Pancreas (tissue), 10 donors: ENCODE results near the gene NAV2. TPM values are rescaled to one million over a fixed set of nuclear protein-coding genes. Genes with fewer than 3 reads are reported as not detected.

Source experiments
- ATAC-seq, 4 donors: fragments of 200-7000 bp; cut with Tn5 transposase; one replicate each; pipeline versions ENCODE4 v1.8.0 to v1.9.1; 2020; ENCODE audit warnings: mild to moderate bottlenecking in 4 of 4, moderate library complexity in 4 of 4
- DNase-seq, 6 donors: peaks; one replicate each; pipeline ENCODE4 v3.0.0-alpha.2; 2020
- FAIRE-seq: peaks from 2 replicates; lab custom pipeline; 2012; peaks lifted over from hg19 to GRCh38; lab: Jason Lieb, UNC
- H3K27ac ChIP-seq, 4 donors: fragments of 200-600 bp; sonication (generic); 1 replicate in 3 of 4; 2 replicates in 1 of 4; pipeline versions ENCODE4 v1.5.0 to v1.8.0; 2020
- H3K27me3 ChIP-seq, 4 donors: fragments of 200-600 bp; one replicate each; pipeline ENCODE4 v1.8.0; 2021
- H3K36me3 ChIP-seq, 3 donors: fragments of 200-600 bp; sonication (generic) in 1 of 3; one replicate each; pipeline versions ENCODE4 v1.5.0 to v1.8.0; 2020 to 2021
- H3K4me1 ChIP-seq, 3 donors: fragments of 200-600 bp; one replicate each; pipeline ENCODE4 v1.8.0; 2021
- H3K4me3 ChIP-seq, 4 donors: fragments of 200-600 bp; sonication (generic) in 2 of 4; one replicate each; pipeline versions ENCODE4 v1.5.0 to v1.8.0; 2020 to 2021
- H3K9me3 ChIP-seq, 4 donors: fragments of 200-600 bp; one replicate each; pipeline ENCODE4 v1.8.0; 2021
- CTCF ChIP-seq, 4 donors: fragments of 200-600 bp; sonication (generic) in 3 of 4; IDR thresholded peaks; one replicate each; pipeline versions ENCODE4 v1.5.0 to v1.8.0; 2021; ENCODE audit warnings: antibody characterized with exemption in 4 of 4
- WGBS, 2 donors: extraction: QIAGEN DNeasy Blood & Tissue Kit; methylation state at CpG; one replicate each; pipeline ENCODE4 v1.1.7; 2013; 5-methylcytosine and 5-hydroxymethylcytosine counted together
- intact Hi-C, 3 donors: fragments of 100-400 bp; cut with DNase I; formaldehyde crosslinking; loops; one replicate each; pipeline versions ENCODE4 v1.11.1 to v1.14.2; 2022
- polyA plus RNA-seq, 2 donors: library from polyadenylated mRNA; stranded (reverse); fragments of 200-250 nt; gene quantifications; one replicate each; pipeline ENCODE4 v1.2.3, GENCODE V29; 2013
- total RNA-seq, 6 donors: library from RNA; stranded (reverse); fragmentation: NEBNext Ultra II Directional in 4 of 6; extraction: Animal tissue kit (Norgen Biotek cat#: 25700) in 4 of 6; gene quantifications; one replicate each; pipeline versions ENCODE4 v1.2.1 to v1.2.4, GENCODE V29; 2021 to 2023
- donor health status: healthy with polysubstance abuse.
- donor health status: DM: no; HTN: no; CAD: no; lungs with moderate emphysema.
- donor health status: DM: no; HTN: no; CAD: no.
- donor health status: control.
- donor health status: control.
- donor health status: Bipolar disorder and iron deficiency.
- donor health status: DM: yes; HTN: yes; CAD: no.
- donor health status: DM: no; HTN: no; CAD: no.
- donor health status: DM: no; HTN: no; CAD: no.
- donor health status: DM: yes; HTN: yes; CAD: no.

Gene NAV2
- total and polyA plus RNA-seq, 8 donors: 5.8 to 26.9 (median 16.3) TPM

DNA sequence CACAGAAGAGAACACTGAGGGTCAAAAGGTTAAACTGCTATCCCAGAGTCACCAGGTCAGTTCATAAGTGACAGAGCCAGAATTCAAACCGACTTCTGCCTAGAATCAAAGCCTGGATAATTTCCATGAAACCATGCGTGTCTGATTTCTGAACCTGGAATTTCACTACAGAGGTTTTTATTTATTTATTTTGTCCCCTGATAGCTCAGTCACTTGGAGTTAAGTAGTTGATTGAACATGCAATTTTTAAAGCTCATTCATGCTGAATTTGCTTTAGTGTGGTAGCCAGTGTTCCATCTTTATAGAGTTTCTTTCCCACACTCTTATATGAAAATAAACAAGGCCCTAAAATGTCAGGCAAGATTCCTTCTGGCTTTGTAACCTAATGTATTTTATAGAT is 93.2 kb downstream of the NAV2 start:
- 27 to 30% methylated on average over 2 of the region's 2 CpGs for WGBS, 2 donors
- no peak for ATAC-seq
- Histone ChIP-seq H3K27me3 (no peaks in the 10 kb centered on the region), H3K27ac (no peak overlapping the region), H3K9me3 (no peaks in the 10 kb centered on the region), H3K4me3 (no peak overlapping the region), H3K36me3 (no peaks in the 10 kb centered on the region), H3K4me1 (peaks cover 14 to 22% (median 16%) of the 10 kb centered on the region in 3 donors)
- no peak for TF ChIP-seq CTCF (IDR thresholded peaks at IDR 0.05)
- DNase-seq: no peak
- FAIRE-seq: no peak
- intact Hi-C loops: no loop called here

GRCh38 chr11:19806251-19806650 is 93.6 kb downstream of the NAV2 start:
- Histone ChIP-seq H3K9me3 (no peaks in the 10 kb centered on the region), H3K27me3 (no peaks in the 10 kb centered on the region), H3K4me3 (no peak overlapping the region), H3K36me3 (no peaks in the 10 kb centered on the region), H3K27ac (no peak overlapping the region), H3K4me1 (peaks cover 14 to 18% (median 16%) of the 10 kb centered on the region in 3 donors)
- intact Hi-C loops: no loop called here
- no peak for DNase-seq
- ATAC-seq: no peak
- WGBS, 2 donors: 61 to 66% methylated on average over 2 of the region's 2 CpGs
- no peak for FAIRE-seq
- TF ChIP-seq CTCF (IDR thresholded peaks at IDR 0.05): no peak

GRCh38 chr11:19808076-19808911 is 95.7 kb downstream of the NAV2 start:
- no peak for TF ChIP-seq CTCF (IDR thresholded peaks at IDR 0.05)
- Histone ChIP-seq H3K27me3 (no peaks in the 10 kb centered on the region), H3K4me1 (peaks cover 3 to 13% (median 10%) of the 10 kb centered on the region in 3 donors), H3K36me3 (no peaks in the 10 kb centered on the region), H3K27ac (no peak overlapping the region), H3K9me3 (no peaks in the 10 kb centered on the region), H3K4me3 (no peak overlapping the region)
- ATAC-seq (no peak), DNase-seq (no peak), FAIRE-seq (no peak)
- intact Hi-C loops: no loop called here
- WGBS, 2 donors: 92 to 100% methylated on average over 1 of the region's 1 CpG

DNA sequence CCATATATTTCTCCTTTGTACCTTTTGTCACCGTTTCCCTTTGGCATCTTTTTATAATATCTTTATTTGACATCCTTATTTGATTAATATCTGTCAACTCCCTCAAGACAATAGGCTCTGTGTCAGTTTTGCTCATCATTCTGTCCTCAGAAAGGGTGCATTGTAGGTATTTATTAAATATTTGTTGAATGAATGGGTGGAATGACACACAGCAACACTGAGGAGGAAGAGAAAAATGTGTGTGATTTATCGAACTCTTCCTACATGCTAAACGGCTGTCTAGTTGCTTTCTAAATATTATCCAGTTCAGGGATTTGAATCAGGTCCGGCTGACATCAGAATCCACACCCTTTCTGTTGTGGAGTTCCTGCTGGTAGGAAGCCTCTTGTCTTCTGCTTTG is 98.2 kb downstream of the NAV2 start:
- no peaks in the 10 kb centered on the region for H3K9me3 ChIP-seq
- no peak overlapping the region for H3K4me3 ChIP-seq
- no peaks in the 10 kb centered on the region for H3K27me3 ChIP-seq
- H3K36me3 ChIP-seq: no peaks in the 10 kb centered on the region
- 81 to 82% methylated on average over 4 of the region's 4 CpGs for WGBS, 2 donors
- H3K27ac ChIP-seq: peak overlapping the region in 1 of 4 donors; percentile 29
- intact Hi-C loops: no loop called here
- H3K4me1 ChIP-seq: peaks cover under 1 to 19% (median 13%) of the 10 kb centered on the region in 3 donors
- DNase-seq (no peak), ATAC-seq (no peak), FAIRE-seq (no peak)
- TF ChIP-seq CTCF (IDR thresholded peaks at IDR 0.05): no peak

- DNase-seq (no peak), ATAC-seq (peak in 1 of 4 donors; percentile 33), FAIRE-seq (no peak)
- 68 to 89% methylated on average over 1 of the region's 1 CpG for WGBS, 2 donors
- peak overlapping the region in 1 of 4 donors; percentile 29 for H3K27ac ChIP-seq
- no peaks in the 10 kb centered on the region for H3K27me3 ChIP-seq
- H3K9me3 ChIP-seq: no peaks in the 10 kb centered on the region
- no peak for TF ChIP-seq CTCF (IDR thresholded peaks at IDR 0.05)
- no peak overlapping the region for H3K4me3 ChIP-seq
- H3K36me3 ChIP-seq: no peaks in the 10 kb centered on the region
- peaks cover 5 to 22% (median 18%) of the 10 kb centered on the region in 3 donors for H3K4me1 ChIP-seq
- intact Hi-C loops: no loop called here
Observed at GRCh38 chr11:19811380-19811779, 98.7 kb downstream of the NAV2 start.
